GM12864 (cell line): ENCODE measurements around the gene CCL24.

Experiments
- DNase-seq: peaks from one replicate; pipeline ENCODE4 v3.0.0-alpha.2; 2011; ENCODE audit warnings: low read depth
- H3K4me3 ChIP-seq: 2 replicates; pipeline ENCODE4 v1.5.1; 2011; ENCODE audit warnings: mild to moderate bottlenecking, low read depth, low read length, control low read depth
- CTCF ChIP-seq: IDR thresholded peaks from 2 replicates; pipeline ENCODE4 v1.5.1; 2011; ENCODE audit warnings: low read depth, mild to moderate bottlenecking, moderate library complexity, low read length, control low read depth, inconsistent platforms; ENCODE audit errors: missing control alignments

CCL24 gene

GRCh38 chr7:75818472-75818871 is 4.9 kb upstream of the CCL24 start:
- no peak overlapping the region for H3K4me3 ChIP-seq
- no peak for TF ChIP-seq CTCF
- no peak for DNase-seq

GRCh38 chr7:75817116-75817515 is 3.5 kb upstream of the CCL24 start:
- no peak overlapping the region for H3K4me3 ChIP-seq
- DNase-seq, result no peak
- no peak for TF ChIP-seq CTCF

DNA sequence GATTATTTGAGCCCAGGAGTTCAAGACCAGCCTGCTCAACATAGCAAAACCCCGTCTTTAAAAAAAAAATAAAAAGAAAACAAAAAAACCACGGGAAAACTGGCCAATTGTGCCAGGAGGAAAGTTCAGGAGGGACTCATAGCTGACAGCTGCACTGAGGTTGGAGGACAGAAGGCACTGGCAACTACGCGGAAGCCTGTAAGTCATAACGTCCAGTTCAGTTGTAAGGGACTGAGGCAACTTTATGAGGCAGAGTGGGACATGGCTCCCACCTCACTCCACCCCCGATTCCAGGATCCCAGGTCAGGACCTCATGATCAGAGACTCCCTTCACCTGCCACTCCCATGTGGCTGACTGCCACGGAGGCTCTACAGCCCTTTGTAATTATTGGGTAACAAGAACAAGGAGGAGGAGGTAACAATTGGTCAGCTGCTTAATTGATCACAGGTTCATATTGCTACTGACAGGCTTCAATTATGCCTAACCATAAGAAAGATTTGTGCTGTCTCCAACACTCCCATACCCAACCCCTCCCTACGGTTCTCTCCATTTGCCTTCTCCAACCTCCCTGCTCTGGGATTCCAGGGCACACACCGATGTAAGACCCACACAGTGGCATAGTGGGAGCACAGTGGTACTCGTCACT is 1.9 kb upstream of the CCL24 start:
- DNase-seq, result no peak
- no peak for TF ChIP-seq CTCF
- H3K4me3 ChIP-seq, result no peak overlapping the region

DNA sequence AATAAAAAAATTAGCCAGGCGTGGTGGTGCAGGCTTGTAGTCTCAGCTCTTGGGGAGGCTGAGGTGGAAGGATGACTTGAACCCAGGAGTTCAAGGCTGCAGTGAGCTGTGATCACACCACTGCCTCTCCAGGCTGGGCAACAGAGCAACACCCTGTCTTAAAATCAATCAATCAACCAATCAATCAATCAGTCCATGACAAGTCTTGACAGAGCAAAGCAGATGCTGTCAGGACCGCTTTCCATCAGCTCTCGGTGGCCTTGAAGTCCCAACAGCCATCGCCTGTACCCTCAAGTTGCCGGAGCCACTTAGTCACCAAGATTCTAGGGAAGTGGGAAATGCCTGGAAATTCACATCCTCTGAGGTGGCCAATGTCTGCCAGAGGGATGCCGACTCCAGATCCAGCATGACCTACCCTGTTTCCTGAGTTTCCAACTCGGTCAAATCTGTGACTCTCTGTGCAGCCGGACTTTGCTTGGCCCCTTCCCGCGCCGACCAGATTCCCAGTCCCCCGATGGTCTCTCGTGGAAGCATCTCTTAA is 871 bp upstream of the CCL24 start:
- TF ChIP-seq CTCF, result no peak
- no peak overlapping the region for H3K4me3 ChIP-seq
- no peak for DNase-seq

DNA sequence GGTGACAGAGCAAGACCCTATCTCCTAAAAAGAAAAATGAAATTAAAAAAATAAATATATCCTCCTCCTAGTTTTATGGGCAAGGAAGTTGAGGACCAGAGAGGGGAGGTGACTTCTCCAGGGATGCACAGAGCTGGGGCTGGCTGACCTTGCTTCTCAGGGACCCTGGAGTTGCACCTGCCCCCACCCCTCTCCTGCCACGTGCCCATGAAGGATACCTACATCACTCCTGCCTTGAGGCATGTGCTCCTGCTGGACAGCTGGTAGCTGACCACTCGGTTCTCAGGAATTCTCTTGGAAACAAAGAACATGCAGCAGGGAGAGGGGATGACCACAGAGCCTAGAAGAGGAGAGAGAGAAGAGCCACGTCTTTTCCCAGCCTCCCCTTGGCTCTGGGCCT is 522 bp downstream of the CCL24 start:
- H3K4me3 ChIP-seq, result no peak overlapping the region
- DNase-seq, result no peak
- no peak for TF ChIP-seq CTCF

GRCh38 chr7:75811894-75812678 is 1.5 kb downstream of the CCL24 start:
- DNase-seq, result no peak
- no peak overlapping the region for H3K4me3 ChIP-seq
- no peak for TF ChIP-seq CTCF
